Osteoblast (primary cell): ENCODE data around the gene RNF212. TPM values are rescaled to one million over a fixed set of nuclear protein-coding genes. Genes with fewer than 3 reads are reported as not detected.

Source experiments
- DNase-seq: peaks from one replicate; pipeline ENCODE4 v3.0.0; 2011; ENCODE audit warnings: low spot score, mixed read lengths; ENCODE audit not compliant: insufficient read length; ENCODE audit errors: missing footprints
- H2AFZ ChIP-seq: 2 replicates; pipeline ENCODE4 v1.6.0; 2011; ENCODE audit warnings: mild to moderate bottlenecking, low read length
- H3K27ac ChIP-seq: 2 replicates; pipeline ENCODE4 v1.5.1; 2011; ENCODE audit warnings: mild to moderate bottlenecking, low read depth, low read length, moderate library complexity
- H3K27me3 ChIP-seq: 2 replicates; pipeline ENCODE4 v1.6.0; 2012; ENCODE audit warnings: mild to moderate bottlenecking, control low read depth, inconsistent platforms, low read length, moderate library complexity; ENCODE audit not compliant: insufficient read depth
- H3K36me3 ChIP-seq: 2 replicates; pipeline ENCODE4 v1.5.1; 2011; ENCODE audit warnings: mild to moderate bottlenecking, low read length, control low read depth, moderate library complexity; ENCODE audit not compliant: insufficient read depth
- H3K4me1 ChIP-seq: 2 replicates; pipeline ENCODE4 v1.5.1; 2011; ENCODE audit warnings: mild to moderate bottlenecking, low read length, control low read depth, moderate library complexity; ENCODE audit not compliant: insufficient read depth
- H3K4me2 ChIP-seq: 2 replicates; pipeline ENCODE4 v1.6.0; 2011; ENCODE audit warnings: mild to moderate bottlenecking, low read length; ENCODE audit not compliant: insufficient read depth
- H3K4me3 ChIP-seq: fragments of 200-600 bp; sonication (generic); 3 replicates; pipeline ENCODE4 v1.5.1; 2012; ENCODE audit warnings: mild to moderate bottlenecking, low read length, inconsistent platforms; ENCODE audit not compliant: insufficient read depth
- H3K79me2 ChIP-seq: 2 replicates; pipeline ENCODE4 v1.6.0; 2012; ENCODE audit warnings: mild to moderate bottlenecking, low read length, control low read depth, inconsistent platforms; ENCODE audit not compliant: insufficient read depth
- H3K9me3 ChIP-seq: 2 replicates; pipeline ENCODE4 v1.5.1; 2011; ENCODE audit warnings: low read depth, low read length, control low read depth
- H4K20me1 ChIP-seq: 2 replicates; pipeline ENCODE4 v1.6.0; 2012; ENCODE audit warnings: mild to moderate bottlenecking, low read length, control low read depth; ENCODE audit not compliant: insufficient read depth
- total RNA-seq: library from RNA; depleted of rRNA; stranded (reverse); fragments of >200 nt; gene quantifications from 2 replicates; pipeline ENCODE4 v1.2.3, GENCODE V29; 2012
- TF ChIP-seq, protein P1 (sequence below): IDR thresholded peaks from 2 replicates; pipeline ENCODE4 v1.5.1; 2011; ENCODE audit warnings: mild to moderate bottlenecking, low read depth, low read length, moderate library complexity; ENCODE audit errors: extremely low read depth

The RNF212 gene
- total RNA-seq, 1 donor = 7.6 TPM

GRCh38 chr4:1085404-1085799 lies 28.0 kb downstream of the RNF212 start:
- H3K4me2 ChIP-seq = no peak overlapping the region
- no peaks in the 10 kb centered on the region for H4K20me1 ChIP-seq
- TF ChIP-seq, protein P1, sequence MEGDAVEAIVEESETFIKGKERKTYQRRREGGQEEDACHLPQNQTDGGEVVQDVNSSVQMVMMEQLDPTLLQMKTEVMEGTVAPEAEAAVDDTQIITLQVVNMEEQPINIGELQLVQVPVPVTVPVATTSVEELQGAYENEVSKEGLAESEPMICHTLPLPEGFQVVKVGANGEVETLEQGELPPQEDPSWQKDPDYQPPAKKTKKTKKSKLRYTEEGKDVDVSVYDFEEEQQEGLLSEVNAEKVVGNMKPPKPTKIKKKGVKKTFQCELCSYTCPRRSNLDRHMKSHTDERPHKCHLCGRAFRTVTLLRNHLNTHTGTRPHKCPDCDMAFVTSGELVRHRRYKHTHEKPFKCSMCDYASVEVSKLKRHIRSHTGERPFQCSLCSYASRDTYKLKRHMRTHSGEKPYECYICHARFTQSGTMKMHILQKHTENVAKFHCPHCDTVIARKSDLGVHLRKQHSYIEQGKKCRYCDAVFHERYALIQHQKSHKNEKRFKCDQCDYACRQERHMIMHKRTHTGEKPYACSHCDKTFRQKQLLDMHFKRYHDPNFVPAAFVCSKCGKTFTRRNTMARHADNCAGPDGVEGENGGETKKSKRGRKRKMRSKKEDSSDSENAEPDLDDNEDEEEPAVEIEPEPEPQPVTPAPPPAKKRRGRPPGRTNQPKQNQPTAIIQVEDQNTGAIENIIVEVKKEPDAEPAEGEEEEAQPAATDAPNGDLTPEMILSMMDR = no peak
- H3K36me3 ChIP-seq = no peaks in the 10 kb centered on the region
- no peaks in the 10 kb centered on the region for H3K9me3 ChIP-seq
- H2AFZ ChIP-seq = no peak overlapping the region
- no peak overlapping the region for H3K27ac ChIP-seq
- H3K4me3 ChIP-seq = no peak overlapping the region
- H3K79me2 ChIP-seq = no peaks in the 10 kb centered on the region
- H3K27me3 ChIP-seq = peaks cover 8% of the 10 kb centered on the region
- no peak for DNase-seq
- H3K4me1 ChIP-seq = peaks cover 18% of the 10 kb centered on the region

GRCh38 chr4:1084796-1085403 lies 28.5 kb downstream of the RNF212 start:
- H3K4me3 ChIP-seq = no peak overlapping the region
- DNase-seq = no peak
- no peaks in the 10 kb centered on the region for H3K9me3 ChIP-seq
- no peak overlapping the region for H3K4me2 ChIP-seq
- H3K36me3 ChIP-seq = no peaks in the 10 kb centered on the region
- TF ChIP-seq, protein P1 = no peak
- H3K27me3 ChIP-seq = peaks cover 8% of the 10 kb centered on the region
- no peaks in the 10 kb centered on the region for H4K20me1 ChIP-seq
- peaks cover 18% of the 10 kb centered on the region for H3K4me1 ChIP-seq
- no peaks in the 10 kb centered on the region for H3K79me2 ChIP-seq
- no peak overlapping the region for H3K27ac ChIP-seq
- no peak overlapping the region for H2AFZ ChIP-seq

DNA sequence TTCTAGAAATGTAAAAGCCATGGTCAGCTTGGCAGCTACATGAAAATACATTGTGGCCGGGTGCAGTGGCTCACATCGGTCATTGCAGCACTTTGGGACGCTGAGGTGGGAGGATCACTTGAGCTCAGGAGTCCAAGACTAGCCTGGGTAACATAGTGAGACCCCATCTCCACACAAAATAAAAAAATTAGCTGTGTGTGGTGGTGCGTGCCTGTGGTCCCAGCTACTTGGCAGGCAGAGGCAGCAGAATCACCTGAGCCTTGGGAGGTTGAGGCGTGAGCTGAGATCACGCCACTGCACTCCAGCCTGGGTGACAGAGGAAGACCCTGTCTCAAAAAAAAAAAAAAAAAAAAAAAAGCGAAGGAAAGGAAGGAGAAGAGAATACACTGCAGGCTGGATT lies 29.0 kb downstream of the RNF212 start:
- no peaks in the 10 kb centered on the region for H3K36me3 ChIP-seq
- H3K9me3 ChIP-seq = no peaks in the 10 kb centered on the region
- TF ChIP-seq, protein P1 = no peak
- peaks cover 18% of the 10 kb centered on the region for H3K4me1 ChIP-seq
- no peaks in the 10 kb centered on the region for H4K20me1 ChIP-seq
- H3K27ac ChIP-seq = no peak overlapping the region
- no peak overlapping the region for H3K4me2 ChIP-seq
- no peak overlapping the region for H3K4me3 ChIP-seq
- H2AFZ ChIP-seq = no peak overlapping the region
- H3K79me2 ChIP-seq = no peaks in the 10 kb centered on the region
- no peak for DNase-seq
- peaks cover 11% of the 10 kb centered on the region for H3K27me3 ChIP-seq

DNA sequence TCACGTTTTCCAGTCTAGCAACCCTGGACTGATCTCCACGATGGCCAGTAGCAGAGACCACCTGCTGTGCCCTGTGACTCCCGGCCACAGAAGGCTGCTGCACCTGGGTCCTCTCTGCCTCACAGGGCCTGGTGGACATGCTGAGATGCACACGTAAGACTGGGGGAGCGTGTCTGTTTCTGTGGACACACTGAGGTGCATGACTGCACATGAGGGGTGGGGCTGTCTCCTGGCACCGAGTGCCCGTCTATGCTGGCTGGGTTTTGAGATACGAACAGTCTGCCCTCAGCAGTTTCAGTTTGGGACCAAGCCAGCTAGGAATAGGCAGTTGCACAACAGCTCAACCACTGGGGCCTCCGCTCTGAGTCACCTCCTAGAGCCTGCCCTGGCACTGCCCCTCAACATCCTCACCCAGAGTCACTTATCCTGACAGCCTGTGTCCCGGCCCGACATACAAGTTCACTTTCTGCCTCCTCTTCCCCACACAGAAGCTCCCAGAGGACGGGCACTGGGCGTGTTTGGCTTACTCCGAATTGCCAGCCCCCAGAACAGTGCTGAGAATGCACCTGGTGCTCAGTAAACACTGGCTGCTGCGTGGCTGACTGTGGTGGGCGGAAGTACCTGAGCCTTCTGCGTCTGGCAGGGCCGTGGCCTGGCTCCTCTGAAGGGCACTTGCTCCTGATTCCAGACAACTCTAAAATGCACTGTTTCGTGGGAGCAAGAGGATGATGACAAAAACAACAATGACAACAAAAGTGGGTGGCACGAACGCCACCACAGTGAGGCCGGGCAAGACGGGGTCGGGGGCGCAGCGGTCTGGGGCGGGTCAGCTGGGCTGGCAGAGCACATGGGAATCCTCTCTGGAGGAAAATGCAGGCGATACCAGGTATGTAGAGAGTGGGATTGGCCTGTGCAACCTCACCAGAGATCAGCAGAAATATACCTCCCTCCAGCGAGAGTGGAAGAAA lies 30.9 kb downstream of the RNF212 start:
- H3K9me3 ChIP-seq = no peaks in the 10 kb centered on the region
- no peaks in the 10 kb centered on the region for H4K20me1 ChIP-seq
- H3K4me3 ChIP-seq = peak overlapping the region; percentile 16
- H3K27me3 ChIP-seq = peaks cover 14% of the 10 kb centered on the region
- H3K4me2 ChIP-seq = peak overlapping the region; percentile 75
- peak overlapping the region; percentile 73 for H3K27ac ChIP-seq
- no peaks in the 10 kb centered on the region for H3K79me2 ChIP-seq
- no peaks in the 10 kb centered on the region for H3K36me3 ChIP-seq
- TF ChIP-seq, protein P1 = no peak
- H3K4me1 ChIP-seq = peaks cover 18% of the 10 kb centered on the region
- DNase-seq = peak; percentile 98
- H2AFZ ChIP-seq = peak overlapping the region; percentile 23
